HCT116 (cell line): Measurements from ENCODE around the gene FOXN3.

Source experiments
- ATF3 ChIP-seq: IDR thresholded peaks from 2 replicates; pipeline ENCODE4 v1.6.1; 2012
- CEBPB ChIP-seq: IDR thresholded peaks from 2 replicates; pipeline ENCODE4 v1.6.1; 2012; ENCODE audit warnings: low read depth
- CTCF ChIP-seq, 3 experiments: fragments of 200-600 bp in 1 of 3; sonication (generic) in 1 of 3; IDR thresholded peaks in 2 of 3; conservative IDR thresholded peaks in 1 of 3; 2 replicates each; pipeline ENCODE4 v1.5.1; 2012 to 2017; ENCODE audit warnings: low read depth in 2 of 3, low read length in 2 of 3, antibody characterized with exemption in 1 of 3, borderline replicate concordance in 1 of 3, control low read depth in 1 of 3, mild to moderate bottlenecking in 1 of 3, mixed read lengths in 1 of 3, mixed run types in 1 of 3, moderate library complexity in 1 of 3; ENCODE audit not compliant: insufficient read depth in 1 of 3
- EGR1 ChIP-seq: IDR thresholded peaks from 2 replicates; pipeline ENCODE4 v1.6.1; 2012; ENCODE audit warnings: low read depth
- POLR2A ChIP-seq: IDR thresholded peaks from 2 replicates; pipeline ENCODE4 v1.7.0; 2011; ENCODE audit warnings: borderline replicate concordance; ENCODE audit not compliant: insufficient read depth, insufficient read length; ENCODE audit errors: extremely low read depth
- SP1 ChIP-seq: IDR thresholded peaks from 2 replicates; pipeline ENCODE4 v1.6.1; 2012; ENCODE audit warnings: low read depth
- SRF ChIP-seq: IDR thresholded peaks from 2 replicates; pipeline ENCODE4 v1.6.1; 2012; ENCODE audit warnings: low read depth
- YY1 ChIP-seq: IDR thresholded peaks from 2 replicates; pipeline ENCODE4 v1.6.1; 2011; ENCODE audit warnings: low read length, low read depth, moderate library complexity, mild to moderate bottlenecking; ENCODE audit not compliant: insufficient replicate concordance; ENCODE audit errors: extremely low read depth
- TF ChIP-seq, protein P1 (sequence below): IDR thresholded peaks from 2 replicates; pipeline ENCODE4 v1.6.1; 2012; ENCODE audit warnings: low read depth

GRCh38 chr14:89371585-89372511 is 45.2 kb downstream of the FOXN3 start:
- TF ChIP-seq CEBPB (no peak), CTCF (IDR thresholded peaks at IDR 0.05 in 2 of 3, conservative IDR thresholded peaks at IDR 0.05 in 1 of 3; ENCODE audit: borderline replicate concordance in 1 of 3, insufficient read depth in 1 of 3, low read depth in 2 of 3, low read length in 2 of 3) (no peak), SP1 (no peak), YY1 (no peak), SRF (no peak), POLR2A (no peak), ATF3 (no peak), EGR1 (no peak)
- TF ChIP-seq, protein P1, sequence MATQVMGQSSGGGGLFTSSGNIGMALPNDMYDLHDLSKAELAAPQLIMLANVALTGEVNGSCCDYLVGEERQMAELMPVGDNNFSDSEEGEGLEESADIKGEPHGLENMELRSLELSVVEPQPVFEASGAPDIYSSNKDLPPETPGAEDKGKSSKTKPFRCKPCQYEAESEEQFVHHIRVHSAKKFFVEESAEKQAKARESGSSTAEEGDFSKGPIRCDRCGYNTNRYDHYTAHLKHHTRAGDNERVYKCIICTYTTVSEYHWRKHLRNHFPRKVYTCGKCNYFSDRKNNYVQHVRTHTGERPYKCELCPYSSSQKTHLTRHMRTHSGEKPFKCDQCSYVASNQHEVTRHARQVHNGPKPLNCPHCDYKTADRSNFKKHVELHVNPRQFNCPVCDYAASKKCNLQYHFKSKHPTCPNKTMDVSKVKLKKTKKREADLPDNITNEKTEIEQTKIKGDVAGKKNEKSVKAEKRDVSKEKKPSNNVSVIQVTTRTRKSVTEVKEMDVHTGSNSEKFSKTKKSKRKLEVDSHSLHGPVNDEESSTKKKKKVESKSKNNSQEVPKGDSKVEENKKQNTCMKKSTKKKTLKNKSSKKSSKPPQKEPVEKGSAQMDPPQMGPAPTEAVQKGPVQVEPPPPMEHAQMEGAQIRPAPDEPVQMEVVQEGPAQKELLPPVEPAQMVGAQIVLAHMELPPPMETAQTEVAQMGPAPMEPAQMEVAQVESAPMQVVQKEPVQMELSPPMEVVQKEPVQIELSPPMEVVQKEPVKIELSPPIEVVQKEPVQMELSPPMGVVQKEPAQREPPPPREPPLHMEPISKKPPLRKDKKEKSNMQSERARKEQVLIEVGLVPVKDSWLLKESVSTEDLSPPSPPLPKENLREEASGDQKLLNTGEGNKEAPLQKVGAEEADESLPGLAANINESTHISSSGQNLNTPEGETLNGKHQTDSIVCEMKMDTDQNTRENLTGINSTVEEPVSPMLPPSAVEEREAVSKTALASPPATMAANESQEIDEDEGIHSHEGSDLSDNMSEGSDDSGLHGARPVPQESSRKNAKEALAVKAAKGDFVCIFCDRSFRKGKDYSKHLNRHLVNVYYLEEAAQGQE = no peak
